C4-2B (cell line): ENCODE results near the gene SLC23A2.

Experiments used
- H3K27ac ChIP-seq: fragments of 450-650 bp; 2 replicates; pipeline ENCODE4 v1.5.1; 2017
- ZFX ChIP-seq: fragments of 450-650 bp; IDR thresholded peaks from 2 replicates; pipeline ENCODE4 v1.6.1; 2017
- TF ChIP-seq, protein P1 (sequence below): fragments of 450-650 bp; conservative IDR thresholded peaks from 2 replicates; pipeline ENCODE4 v1.5.1; 2017; ENCODE audit warnings: mild to moderate bottlenecking

The SLC23A2 gene

DNA sequence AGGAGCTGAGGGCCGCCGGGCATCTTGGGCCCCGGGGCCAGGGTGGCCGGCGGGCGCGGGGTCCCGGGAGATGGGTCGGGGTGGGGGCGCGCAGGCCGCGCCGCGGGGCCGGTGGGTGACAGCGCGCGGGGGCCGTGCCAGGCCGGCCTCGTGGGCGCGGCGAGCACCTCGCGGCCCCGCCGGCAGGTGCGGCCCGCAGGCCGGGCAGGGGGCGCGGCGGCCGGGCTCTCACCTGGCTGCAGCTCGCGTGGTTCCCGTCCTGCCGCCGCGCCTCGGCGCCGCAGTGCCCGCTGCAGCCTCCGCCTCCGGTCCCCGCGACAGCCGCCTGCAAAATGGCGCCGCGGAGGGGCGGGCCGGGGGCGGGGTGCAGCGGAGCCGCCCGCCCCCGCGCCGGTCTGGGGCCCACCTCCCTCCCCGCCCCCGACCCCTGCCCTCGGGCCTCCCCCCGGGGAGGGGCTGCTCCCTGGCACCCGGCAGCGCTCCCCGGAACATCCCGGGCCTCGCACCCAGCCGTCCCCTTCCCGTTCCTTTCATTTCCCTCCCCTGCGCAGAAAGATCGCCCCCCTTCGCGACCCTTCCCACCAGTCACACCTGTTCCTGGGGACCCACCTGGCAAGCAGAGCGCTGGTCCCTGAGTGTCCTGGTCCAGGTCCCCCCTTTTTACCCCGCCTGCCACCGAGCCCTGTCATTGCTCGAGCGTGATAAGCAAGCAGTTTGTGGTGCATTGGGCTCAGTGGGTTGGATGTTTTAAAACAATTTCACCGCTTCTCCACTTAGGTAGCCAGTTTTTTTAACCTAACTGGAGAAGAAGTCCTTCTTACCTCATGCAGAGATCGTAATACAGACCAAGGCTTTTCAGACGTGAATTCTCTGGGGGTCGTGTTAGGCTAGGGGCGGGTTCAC lies at the start of gene SLC23A2:
Gene SLC23A2 (minus strand): TSS at position 337 of the 903 bp plus-strand sequence. CDS start 68,948 bp downstream, outside the sequence.
- H3K27ac ChIP-seq, result peak within 1 kb of the TSS; percentile 71

DNA sequence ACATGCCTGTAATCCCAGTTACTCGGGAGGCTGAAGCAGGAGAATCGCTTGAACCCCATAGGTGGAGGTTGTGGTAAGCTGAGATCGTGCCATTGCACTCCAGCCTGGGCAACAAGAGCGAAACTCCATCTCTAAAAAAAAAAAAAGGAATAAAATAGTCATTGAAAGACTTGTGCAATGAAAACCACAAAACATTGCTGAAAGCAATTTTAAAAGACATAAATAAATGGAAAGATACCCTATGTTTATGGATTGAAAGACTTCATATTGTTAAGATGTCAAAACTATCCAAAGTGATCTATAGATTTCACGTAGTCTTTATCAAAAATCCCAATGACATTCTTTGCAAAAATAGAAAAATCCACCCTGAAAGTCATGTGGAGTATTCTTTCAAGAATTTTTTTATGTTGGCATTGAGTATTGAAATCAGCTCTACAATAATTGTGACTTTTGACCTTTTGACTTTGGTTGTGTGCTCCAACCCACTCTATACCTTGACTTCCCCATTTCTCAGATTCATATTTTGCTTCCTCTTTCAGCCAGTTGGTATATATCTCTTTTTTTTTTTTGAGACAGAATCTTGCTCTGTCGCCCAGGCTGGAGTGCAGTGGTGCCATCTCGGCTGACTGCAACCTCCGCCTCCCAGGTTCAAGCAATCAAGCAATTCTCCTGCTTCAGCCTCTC lies 45.5 kb upstream of the SLC23A2 start:
- no peak for TF ChIP-seq ZFX
- TF ChIP-seq, protein P1, sequence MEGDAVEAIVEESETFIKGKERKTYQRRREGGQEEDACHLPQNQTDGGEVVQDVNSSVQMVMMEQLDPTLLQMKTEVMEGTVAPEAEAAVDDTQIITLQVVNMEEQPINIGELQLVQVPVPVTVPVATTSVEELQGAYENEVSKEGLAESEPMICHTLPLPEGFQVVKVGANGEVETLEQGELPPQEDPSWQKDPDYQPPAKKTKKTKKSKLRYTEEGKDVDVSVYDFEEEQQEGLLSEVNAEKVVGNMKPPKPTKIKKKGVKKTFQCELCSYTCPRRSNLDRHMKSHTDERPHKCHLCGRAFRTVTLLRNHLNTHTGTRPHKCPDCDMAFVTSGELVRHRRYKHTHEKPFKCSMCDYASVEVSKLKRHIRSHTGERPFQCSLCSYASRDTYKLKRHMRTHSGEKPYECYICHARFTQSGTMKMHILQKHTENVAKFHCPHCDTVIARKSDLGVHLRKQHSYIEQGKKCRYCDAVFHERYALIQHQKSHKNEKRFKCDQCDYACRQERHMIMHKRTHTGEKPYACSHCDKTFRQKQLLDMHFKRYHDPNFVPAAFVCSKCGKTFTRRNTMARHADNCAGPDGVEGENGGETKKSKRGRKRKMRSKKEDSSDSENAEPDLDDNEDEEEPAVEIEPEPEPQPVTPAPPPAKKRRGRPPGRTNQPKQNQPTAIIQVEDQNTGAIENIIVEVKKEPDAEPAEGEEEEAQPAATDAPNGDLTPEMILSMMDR, result no peak
- no peak overlapping the region for H3K27ac ChIP-seq

More for the DNA sequence above, at the start of gene SLC23A2:
- TF ChIP-seq, protein P1, result no peak
- TF ChIP-seq ZFX, result peak; percentile 67

DNA sequence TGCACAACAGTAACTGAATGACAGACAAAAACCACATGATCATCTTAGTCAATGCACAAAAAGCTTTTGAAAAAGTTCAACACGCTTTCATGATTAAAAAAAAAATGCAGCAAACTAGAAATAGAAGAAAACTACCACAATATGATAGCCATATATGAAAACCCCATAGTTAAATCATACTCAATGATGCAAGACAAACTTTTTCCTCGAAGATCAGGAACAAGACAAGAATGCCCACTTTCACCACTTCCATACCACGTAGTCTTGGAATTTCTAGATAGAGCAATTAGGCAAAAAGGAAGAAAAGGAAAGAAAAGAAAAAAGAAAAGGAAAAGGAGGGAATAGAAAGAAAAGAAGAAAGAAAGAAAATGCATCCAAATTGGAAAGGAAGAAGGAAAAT lies 44.6 kb upstream of the SLC23A2 start:
- no peak for TF ChIP-seq ZFX
- TF ChIP-seq, protein P1, result no peak
- no peak overlapping the region for H3K27ac ChIP-seq

DNA sequence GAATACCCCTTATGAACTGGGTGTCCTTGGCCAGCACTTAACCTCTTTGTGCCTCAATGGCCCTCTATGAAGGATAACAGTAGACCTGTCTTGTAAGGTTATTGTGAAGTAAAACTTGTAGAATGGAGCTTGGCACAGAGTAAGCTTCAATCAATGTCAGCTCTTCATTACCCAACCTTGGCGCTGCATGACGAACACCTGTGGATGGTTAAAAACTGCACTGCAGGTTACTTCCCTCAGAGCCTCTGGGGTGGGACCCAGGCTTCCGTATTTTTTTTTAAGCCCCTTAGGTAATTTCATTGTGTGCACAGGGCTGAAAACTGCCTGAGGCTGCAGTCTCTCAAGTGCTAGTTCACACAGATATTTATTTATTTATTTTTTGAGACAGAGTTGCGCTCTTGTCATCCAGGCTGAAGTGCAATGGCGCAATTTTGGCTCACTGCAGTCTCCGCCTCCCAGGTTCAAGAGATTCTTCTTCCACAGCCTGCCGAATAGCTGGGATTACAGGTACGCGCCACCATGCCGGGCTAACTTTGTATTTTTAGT lies 42.8 kb upstream of the SLC23A2 start:
- TF ChIP-seq ZFX, result no peak
- TF ChIP-seq, protein P1, result no peak
- no peak overlapping the region for H3K27ac ChIP-seq

DNA sequence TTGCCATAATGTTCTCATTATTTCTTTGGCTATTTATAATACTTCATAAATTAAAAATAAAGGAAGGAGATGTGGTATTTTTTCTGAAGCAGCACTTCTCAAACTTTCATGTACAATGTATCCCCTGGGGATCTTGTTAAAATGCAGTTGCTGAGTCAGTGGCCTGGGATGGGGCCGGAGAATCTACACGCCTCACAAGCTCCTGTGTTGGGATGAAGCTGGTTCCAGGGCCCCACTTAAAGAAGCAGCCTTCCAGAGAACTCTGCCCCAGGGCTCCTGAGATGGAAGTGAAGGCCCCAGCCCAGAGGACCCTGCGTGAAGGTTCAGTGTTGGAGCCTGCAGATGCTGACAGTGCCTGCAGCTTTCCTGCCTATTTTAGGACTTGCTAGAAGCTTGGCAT lies 40.1 kb upstream of the SLC23A2 start:
- H3K27ac ChIP-seq, result no peak overlapping the region
- TF ChIP-seq, protein P1, result no peak

DNA sequence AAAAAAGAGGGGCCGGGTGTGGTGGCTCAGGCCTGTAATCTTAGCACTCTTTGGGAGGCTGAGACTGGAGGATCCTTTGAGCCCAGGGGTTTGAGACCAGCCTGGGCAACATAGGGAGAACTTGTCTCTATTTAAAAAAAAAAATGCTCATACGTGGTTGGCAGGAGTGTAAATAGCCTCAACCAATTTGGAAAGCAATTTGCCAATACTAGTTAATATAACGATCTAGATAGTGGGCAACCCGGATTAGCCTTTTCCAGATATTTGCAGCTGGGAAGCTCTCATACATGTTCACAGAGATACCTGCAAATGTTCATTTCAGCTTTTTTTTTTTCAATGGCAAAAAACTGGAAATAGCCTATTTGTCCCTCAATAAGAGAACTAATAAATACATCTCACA lies 39.0 kb upstream of the SLC23A2 start:
- TF ChIP-seq, protein P1, result no peak
- TF ChIP-seq ZFX, result no peak
- no peak overlapping the region for H3K27ac ChIP-seq

DNA sequence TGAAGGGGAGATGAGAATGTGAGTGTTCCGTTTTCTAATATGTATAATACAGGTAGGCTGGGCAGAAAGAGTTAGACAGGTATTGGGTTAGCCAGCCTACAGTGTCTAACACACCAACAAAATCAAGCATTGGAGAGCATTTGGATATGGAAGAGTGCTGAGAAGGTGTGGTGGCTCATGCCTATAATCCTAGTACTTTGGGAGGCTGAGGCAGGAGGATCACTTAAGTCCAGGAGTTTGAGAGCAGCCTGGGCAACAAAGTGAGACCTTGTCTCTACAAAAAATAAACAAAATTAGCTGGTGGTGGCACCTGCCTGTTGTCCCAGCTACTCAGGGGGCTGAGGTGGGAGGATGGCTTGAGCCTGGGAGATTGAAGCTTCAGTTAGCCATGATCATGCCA lies 38.6 kb upstream of the SLC23A2 start:
- no peak overlapping the region for H3K27ac ChIP-seq
- TF ChIP-seq ZFX, result no peak
- TF ChIP-seq, protein P1, result no peak
